Right lobe of liver (tissue), 6 donors: ENCODE measurements around the gene ZNF225. TPM values are rescaled to one million over a fixed set of nuclear protein-coding genes. Genes with fewer than 3 reads are reported as not detected.
"Not testable (repeated sequence)": the region's sequence is repeated elsewhere in the genome, so short reads cannot be mapped to it uniquely, and the experiment has no call there.

Experiments used
- ATAC-seq, 4 donors: fragments of 200-7000 bp; cut with Tn5 transposase; one replicate each; pipeline ENCODE4 v1.9.1; 2020; ENCODE audit warnings: mild to moderate bottlenecking in 4 of 4, moderate library complexity in 4 of 4
- DNase-seq, 3 donors: peaks; one replicate each; pipeline ENCODE4 v3.0.0-alpha.2; 2020
- H3K27ac ChIP-seq, 3 donors: fragments of 200-600 bp; one replicate each; pipeline ENCODE4 v1.8.0; 2022
- H3K27me3 ChIP-seq, 2 donors: fragments of 200-600 bp; one replicate each; pipeline ENCODE4 v1.8.0; 2022
- H3K36me3 ChIP-seq, 4 donors: fragments of 200-600 bp; sonication (generic) in 1 of 4; one replicate each; pipeline versions ENCODE4 v1.5.1 to v1.8.0; 2017 to 2022; ENCODE audit warnings: control low read depth in 1 of 4
- H3K4me1 ChIP-seq, 4 donors: fragments of 200-600 bp; sonication (generic) in 1 of 4; one replicate each; pipeline versions ENCODE4 v1.5.1 to v1.8.0; 2017 to 2022; ENCODE audit warnings: control low read depth in 1 of 4
- H3K4me3 ChIP-seq, 3 donors: fragments of 200-600 bp; one replicate each; pipeline ENCODE4 v1.8.0; 2022
- H3K9me3 ChIP-seq, 4 donors: fragments of 200-600 bp; sonication (generic) in 1 of 4; one replicate each; pipeline versions ENCODE4 v1.5.1 to v1.8.0; 2017 to 2022; ENCODE audit warnings: control low read depth in 1 of 4
- CTCF ChIP-seq, 4 donors: fragments of 200-600 bp in 3 of 4; fragments of 450-650 bp in 1 of 4; IDR thresholded peaks; one replicate each; pipeline versions ENCODE4 v1.5.1 to v1.8.0; 2016 to 2022; ENCODE audit warnings: antibody characterized with exemption in 4 of 4, mild to moderate bottlenecking in 2 of 4
- POLR2A ChIP-seq: fragments of 450-650 bp; IDR thresholded peaks from one replicate; pipeline ENCODE4 v1.6.1; 2017; ENCODE audit warnings: antibody characterized with exemption, mild to moderate bottlenecking
- WGBS: methylation state at CpG from one replicate; pipeline ENCODE4 v1.1.6; 2018; ENCODE audit warnings: low coverage, low lambda C conversion rate; ENCODE audit not compliant: insufficient coverage; ENCODE audit errors: missing lambda C conversion rate; 5-methylcytosine and 5-hydroxymethylcytosine counted together
- intact Hi-C, 2 donors: fragments of 100-400 bp; cut with DNase I; formaldehyde crosslinking; loops; one replicate each; pipeline versions ENCODE4 v1.11.2 to v1.14.1; 2022
- total RNA-seq, 6 experiments: library from RNA; depleted of rRNA in 2 of 6; stranded (reverse); fragments of >200 nt in 2 of 6; fragmentation: NEBNext Ultra II Directional in 3 of 6; extraction: Animal tissue kit (Norgen Biotek cat#: 25700) in 3 of 6; gene quantifications; one replicate each; pipeline versions ENCODE4 v1.1.0 to v1.2.4, GENCODE V29; 2016 to 2023
- donor health status: DM: no; HTN: yes; CAD: no.
- donor health status: DM: no; HTN: no; CAD: no.
- donor health status: DM: no; HTN: no; CAD: no.
- donor health status: DM: no; HTN: yes; CAD: no.
- donor health status: DM: no; HTN: yes; CAD: no.

Gene ZNF225
- total RNA-seq, 6 experiments from 2014 or later = 0.74 to 2.2 (median 1.8) TPM

GRCh38 chr19:44107751-44108150, 5.4 kb upstream of the ZNF225 start:
- Histone ChIP-seq H3K27me3 (no peaks in the 10 kb centered on the region), H3K4me3 (no peak overlapping the region), H3K9me3 (peaks cover 4 to 59% (median 19%) of the 10 kb centered on the region in 4 donors), H3K27ac (no peak overlapping the region), H3K4me1 (peaks cover 0 to 10% (median 0%) of the 10 kb centered on the region in 4 donors), H3K36me3 (peaks cover 0 to 30% (median 10%) of the 10 kb centered on the region in 4 donors)
- intact Hi-C loops = no loop called here
- WGBS = 90% methylated on average over 3 of the region's 3 CpGs
- no peak for TF ChIP-seq POLR2A
- no peak for TF ChIP-seq CTCF (IDR thresholded peaks at IDR 0.05)
- ATAC-seq = no peak
- DNase-seq = no peak

GRCh38 chr19:44109458-44109857, 3.7 kb upstream of the ZNF225 start:
- intact Hi-C loops = no loop called here
- Histone ChIP-seq H3K27ac (no peak overlapping the region), H3K36me3 (peaks cover 0 to 15% (median 7%) of the 10 kb centered on the region in 4 donors), H3K4me3 (no peak overlapping the region), H3K9me3 (peaks cover 0 to 53% (median 17%) of the 10 kb centered on the region in 4 donors), H3K4me1 (peaks cover 0 to 15% (median 3%) of the 10 kb centered on the region in 4 donors), H3K27me3 (no peaks in the 10 kb centered on the region)
- ATAC-seq (no peak), DNase-seq (no peak)
- TF ChIP-seq CTCF (IDR thresholded peaks at IDR 0.05) (no peak), POLR2A (no peak)

- no peaks in the 10 kb centered on the region for H3K27me3 ChIP-seq
- 21% methylated on average over 17 of the region's 17 CpGs for WGBS
- H3K9me3 ChIP-seq = peaks cover 0 to 36% (median 10%) of the 10 kb centered on the region in 4 donors
- no peak for ATAC-seq
- no peak overlapping the region for H3K27ac ChIP-seq
- no peak for DNase-seq
- TF ChIP-seq POLR2A = no peak
- H3K4me3 ChIP-seq = peak overlapping the region in 1 of 3 donors; percentile 50
- H3K36me3 ChIP-seq = peaks cover 0 to 11% (median 2%) of the 10 kb centered on the region in 4 donors
- intact Hi-C loops = no loop called here
- peaks cover 0 to 15% (median 3%) of the 10 kb centered on the region in 4 donors for H3K4me1 ChIP-seq
Measured at GRCh38 chr19:44111910-44112463, 1.2 kb upstream of the ZNF225 start.

GRCh38 chr19:44112802-44113137, 429 bp upstream of the ZNF225 start:
- WGBS = under 1% methylated on average over 11 of the region's 11 CpGs
- DNase-seq = no peak
- Histone ChIP-seq H3K9me3 (peaks cover 0 to 28% (median 9%) of the 10 kb centered on the region in 4 donors), H3K36me3 (peaks cover 0 to 9% (median 4%) of the 10 kb centered on the region in 4 donors), H3K4me3 (peak overlapping the region; percentile 50 to 85 (median 84)), H3K27me3 (no peaks in the 10 kb centered on the region), H3K27ac (no peak overlapping the region), H3K4me1 (peaks cover 0 to 15% (median 3%) of the 10 kb centered on the region in 4 donors)
- ATAC-seq = peak in 2 of 4 donors; percentile 20
- TF ChIP-seq CTCF (IDR thresholded peaks at IDR 0.05) = no peak
- no peak for TF ChIP-seq POLR2A
- intact Hi-C loops = no loop called here

GRCh38 chr19:44113784-44114390, 688 bp downstream of the ZNF225 start:
- WGBS = 3% methylated on average over 12 of the region's 18 CpGs
- TF ChIP-seq CTCF (IDR thresholded peaks at IDR 0.05) (no peak), POLR2A (no peak)
- ATAC-seq (peak in 2 of 4 donors; percentile 1 to 4), DNase-seq (peak in 1 of 3 donors; percentile 21)
- intact Hi-C loops = no loop called here
- H3K36me3 ChIP-seq = peaks cover 0 to 18% (median 8%) of the 10 kb centered on the region in 4 donors
- peaks cover 0 to 15% (median 3%) of the 10 kb centered on the region in 4 donors for H3K4me1 ChIP-seq
- no peaks in the 10 kb centered on the region for H3K27me3 ChIP-seq
- peaks cover 0 to 17% (median 3%) of the 10 kb centered on the region in 4 donors for H3K9me3 ChIP-seq
- H3K4me3 ChIP-seq = peak overlapping the region; percentile 50 to 85 (median 84)
- H3K27ac ChIP-seq = peak overlapping the region in 1 of 3 donors; percentile 20

- H3K27me3 ChIP-seq, H3K4me1 ChIP-seq, intact Hi-C loops, DNase-seq, H3K4me3 ChIP-seq, H3K27ac ChIP-seq, ATAC-seq: not testable (repeated sequence)
- WGBS = 94% methylated on average over 4 of the region's 4 CpGs
- Histone ChIP-seq H3K36me3 (peaks cover 0 to 39% (median 22%) of the 10 kb centered on the region in 4 donors), H3K9me3 (peaks cover 0 to 15% (median 1%) of the 10 kb centered on the region in 4 donors)
Measured at GRCh38 chr19:44121162-44121561, 8.0 kb downstream of the ZNF225 start.
